Tibial nerve (tissue), 4 donors: ENCODE results near the gene HEG1.

Experiments
- EP300 ChIP-seq, 2 donors: sonication (generic); formaldehyde crosslinking; IDR thresholded peaks; one replicate each; pipeline ENCODE4 v1.6.1; 2017; ENCODE audit warnings: antibody characterized with exemption in 2 of 2, mild to moderate bottlenecking in 1 of 2
- POLR2A ChIP-seq, 2 donors: fragments of 450-650 bp; IDR thresholded peaks; one replicate each; pipeline ENCODE4 v1.6.1; 2017; ENCODE audit warnings: antibody characterized with exemption in 2 of 2, mild to moderate bottlenecking in 2 of 2, moderate library complexity in 2 of 2
- TF ChIP-seq, protein P1 (sequence below), 5 experiments: fragments of 200-600 bp in 3 of 5; fragments of 450-650 bp in 2 of 5; sonication (generic) in 3 of 5; IDR thresholded peaks; one replicate each; pipeline ENCODE4 v1.5.1; 2016 to 2019; ENCODE audit warnings: antibody characterized with exemption in 5 of 5, mild to moderate bottlenecking in 3 of 5, moderate library complexity in 2 of 5

DNA sequence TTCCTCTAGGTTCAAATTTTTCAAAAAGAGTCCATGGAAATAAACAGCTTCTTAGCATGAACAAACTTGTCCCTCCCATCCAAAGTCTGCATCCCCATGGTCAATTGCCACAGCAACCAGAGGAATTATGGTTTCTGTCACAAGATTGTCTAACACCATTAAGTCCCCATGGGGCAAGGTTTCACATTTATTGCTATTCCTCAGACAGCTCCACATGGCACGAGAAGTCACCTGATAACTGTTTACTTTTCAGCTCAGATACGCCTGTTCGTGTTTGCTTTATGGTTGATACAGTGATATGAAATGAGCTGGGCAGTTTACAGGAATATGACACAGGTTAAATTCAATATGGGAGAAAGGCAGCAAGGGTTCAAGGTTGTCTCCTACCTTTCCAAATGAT lies 83.3 kb downstream of the HEG1 start:
- TF ChIP-seq, protein P1, sequence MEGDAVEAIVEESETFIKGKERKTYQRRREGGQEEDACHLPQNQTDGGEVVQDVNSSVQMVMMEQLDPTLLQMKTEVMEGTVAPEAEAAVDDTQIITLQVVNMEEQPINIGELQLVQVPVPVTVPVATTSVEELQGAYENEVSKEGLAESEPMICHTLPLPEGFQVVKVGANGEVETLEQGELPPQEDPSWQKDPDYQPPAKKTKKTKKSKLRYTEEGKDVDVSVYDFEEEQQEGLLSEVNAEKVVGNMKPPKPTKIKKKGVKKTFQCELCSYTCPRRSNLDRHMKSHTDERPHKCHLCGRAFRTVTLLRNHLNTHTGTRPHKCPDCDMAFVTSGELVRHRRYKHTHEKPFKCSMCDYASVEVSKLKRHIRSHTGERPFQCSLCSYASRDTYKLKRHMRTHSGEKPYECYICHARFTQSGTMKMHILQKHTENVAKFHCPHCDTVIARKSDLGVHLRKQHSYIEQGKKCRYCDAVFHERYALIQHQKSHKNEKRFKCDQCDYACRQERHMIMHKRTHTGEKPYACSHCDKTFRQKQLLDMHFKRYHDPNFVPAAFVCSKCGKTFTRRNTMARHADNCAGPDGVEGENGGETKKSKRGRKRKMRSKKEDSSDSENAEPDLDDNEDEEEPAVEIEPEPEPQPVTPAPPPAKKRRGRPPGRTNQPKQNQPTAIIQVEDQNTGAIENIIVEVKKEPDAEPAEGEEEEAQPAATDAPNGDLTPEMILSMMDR (IDR thresholded peaks at IDR 0.05), result no peak
- TF ChIP-seq POLR2A (IDR thresholded peaks at IDR 0.05), result no peak
- TF ChIP-seq EP300 (IDR thresholded peaks at IDR 0.05), result no peak
